SK-N-SH (cell line): ENCODE results near the gene TNFRSF12A. TPM values are rescaled to one million over a fixed set of nuclear protein-coding genes. Genes with fewer than 3 reads are reported as not detected.
A peak's percentile ranks its signal among the peaks of the same experiment; 100 is the strongest.

ENCODE experiments used
- CTCF ChIA-PET: fragments of 300-600, 350-600 bp; formaldehyde crosslinking; extraction: SDS; loops from one replicate; lab custom pipeline; 2021; lab: Yijun Ruan, JAX
- POLR2A ChIA-PET: fragments of 350-600 bp; sonication (Branson Sonifier 250); formaldehyde crosslinking; extraction: SDS; loops from one replicate; lab custom pipeline; 2020; ENCODE audit warnings: antibody characterized with exemption, inconsistent platforms; lab: Yijun Ruan, JAX
- DNase-seq: peaks from one replicate; pipeline ENCODE4 v3.0.0; 2012
- H2AFZ ChIP-seq: fragments of 200-600 bp; sonication (generic); 2 replicates; pipeline ENCODE4 v1.8.1; 2016; ENCODE audit warnings: antibody characterized with exemption, mild to moderate bottlenecking, low read depth
- H3F3A ChIP-seq: fragments of 200-600 bp; sonication (generic); replicated peaks from 2 replicates; pipeline ENCODE3; 2016; ENCODE audit warnings: antibody characterized with exemption, mild to moderate bottlenecking; ENCODE audit not compliant: insufficient read depth
- H3K27ac ChIP-seq, 2 experiments: fragments of 200-500 bp in 1 of 2; fragments of 200-600 bp in 1 of 2; sonication (Bioruptor generic) in 1 of 2; sonication (generic), shearing (Covaris generic) in 1 of 2; 2 replicates each; pipeline versions ENCODE4 v1.5.1 to v1.6.1; 2014 to 2016; ENCODE audit warnings: low read depth in 2 of 2, inconsistent platforms in 1 of 2, low read length in 1 of 2, mild to moderate bottlenecking in 1 of 2, mixed read lengths in 1 of 2
- H3K27me3 ChIP-seq: fragments of 200-600 bp; sonication (generic), shearing (Covaris generic); 2 replicates; pipeline ENCODE4 v1.6.1; 2016; ENCODE audit warnings: mixed run types; ENCODE audit not compliant: insufficient read depth
- H3K36me3 ChIP-seq, 2 experiments: fragments of 200-500 bp in 1 of 2; fragments of 200-600 bp in 1 of 2; sonication (Bioruptor generic) in 1 of 2; sonication (generic) in 1 of 2; replicated peaks in 1 of 2; 2 replicates each; pipeline versions ENCODE3 to v1.5.1; 2014 to 2016; ENCODE audit warnings: low read length in 1 of 2, mild to moderate bottlenecking in 1 of 2; ENCODE audit not compliant: insufficient read depth in 2 of 2, control insufficient read depth in 1 of 2
- H3K4me1 ChIP-seq, 2 experiments: fragments of 200-500 bp in 1 of 2; fragments of 200-600 bp in 1 of 2; sonication (Bioruptor generic) in 1 of 2; sonication (generic), shearing (Covaris generic) in 1 of 2; 2 replicates each; pipeline versions ENCODE4 v1.5.1 to v1.6.1; 2014 to 2016; ENCODE audit warnings: low read depth in 1 of 2, low read length in 1 of 2, mixed run types in 1 of 2; ENCODE audit not compliant: insufficient read depth in 2 of 2, control insufficient read depth in 1 of 2
- H3K4me2 ChIP-seq: fragments of 200-600 bp; sonication (generic), shearing (Covaris generic); 2 replicates; pipeline ENCODE4 v1.6.1; 2017; ENCODE audit warnings: mixed run types
- H3K4me3 ChIP-seq, 2 experiments: fragments of 200-500 bp in 1 of 2; fragments of 200-600 bp in 1 of 2; sonication (Bioruptor generic) in 1 of 2; sonication (generic), shearing (Covaris generic) in 1 of 2; 2 replicates each; pipeline versions ENCODE4 v1.5.1 to v1.8.1; 2014 to 2016; ENCODE audit warnings: low read depth in 2 of 2, inconsistent platforms in 1 of 2, low read length in 1 of 2, mild to moderate bottlenecking in 1 of 2, mixed read lengths in 1 of 2, moderate library complexity in 1 of 2
- H3K79me2 ChIP-seq: fragments of 200-600 bp; sonication (generic); 2 replicates; pipeline ENCODE4 v1.8.1; 2017; ENCODE audit warnings: mild to moderate bottlenecking; ENCODE audit not compliant: insufficient read depth
- H3K9ac ChIP-seq: fragments of 200-600 bp; sonication (generic); 2 replicates; pipeline ENCODE4 v1.6.1; 2017; ENCODE audit warnings: mixed run types
- H3K9me2 ChIP-seq: fragments of 200-600 bp; sonication (generic); 2 replicates; pipeline ENCODE4 v1.6.1; 2017; ENCODE audit warnings: mixed run types
- H3K9me3 ChIP-seq: fragments of 200-600 bp; sonication (generic); 2 replicates; pipeline ENCODE4 v1.6.1; 2017; ENCODE audit warnings: mixed run types, mild to moderate bottlenecking, moderate library complexity
- H4K20me1 ChIP-seq: fragments of 200-600 bp; sonication (generic); 2 replicates; pipeline ENCODE4 v1.6.1; 2017; ENCODE audit warnings: mild to moderate bottlenecking, mixed run types; ENCODE audit not compliant: insufficient read depth
- CHD2 ChIP-seq: fragments of 150-350 bp; IDR thresholded peaks from 2 replicates; pipeline ENCODE4 v1.6.1; 2018; ENCODE audit warnings: low read length; ENCODE audit not compliant: partially characterized antibody
- CTCF ChIP-seq: fragments of 200-600 bp; sonication (generic); IDR thresholded peaks from 2 replicates; pipeline ENCODE4 v1.6.1; 2017; ENCODE audit warnings: antibody characterized with exemption, mild to moderate bottlenecking, moderate library complexity
- EP300 ChIP-seq, 2 experiments: IDR thresholded peaks; 2 replicates each; pipeline versions ENCODE4 v1.4.0 to v1.6.1; 2012; ENCODE audit warnings: borderline replicate concordance in 1 of 2, low read depth in 1 of 2, low read length in 1 of 2
- FOSL2 ChIP-seq: IDR thresholded peaks from 2 replicates; pipeline ENCODE4 v1.4.0; 2012; ENCODE audit warnings: low read depth, mild to moderate bottlenecking, moderate library complexity, borderline replicate concordance
- FOXJ3 ChIP-seq: sonication (generic); formaldehyde crosslinking; IDR thresholded peaks from 2 replicates; pipeline ENCODE4 v1.5.1; 2020; ENCODE audit warnings: mild to moderate bottlenecking, missing genetic modification reagents
- FOXM1 ChIP-seq: IDR thresholded peaks from 2 replicates; pipeline ENCODE4 v1.4.0; 2012; ENCODE audit warnings: low read depth, mild to moderate bottlenecking
- GABPA ChIP-seq: IDR thresholded peaks from 2 replicates; pipeline ENCODE4 v1.4.0; 2012; ENCODE audit warnings: low read depth, mild to moderate bottlenecking
- IRF3 ChIP-seq: fragments of 150-350 bp; IDR thresholded peaks from 2 replicates; pipeline ENCODE4 v1.6.1; 2016; ENCODE audit warnings: mild to moderate bottlenecking, low read depth, low read length
- JUND ChIP-seq: IDR thresholded peaks from 2 replicates; pipeline ENCODE4 v1.4.0; 2012
- MXI1 ChIP-seq: IDR thresholded peaks from 2 replicates; pipeline ENCODE4 v1.6.1; 2012; ENCODE audit warnings: mild to moderate bottlenecking, low read depth, low read length, improper control_type of control experiment
- NRF1 ChIP-seq: IDR thresholded peaks from 2 replicates; pipeline ENCODE4 v1.6.1; 2012; ENCODE audit warnings: low read depth, mild to moderate bottlenecking, low read length
- POLR2AphosphoS5 ChIP-seq: IDR thresholded peaks from 2 replicates; pipeline ENCODE4 v1.6.1; 2012; ENCODE audit warnings: low read depth, low read length
- RCOR1 ChIP-seq: fragments of 150-350 bp; IDR thresholded peaks from 2 replicates; pipeline ENCODE4 v1.6.1; 2017; ENCODE audit warnings: antibody characterized with exemption, low read length
- RFX5 ChIP-seq: IDR thresholded peaks from 2 replicates; pipeline ENCODE4 v1.6.1; 2012; ENCODE audit warnings: mild to moderate bottlenecking, improper control_type of control experiment, low read length
- SIN3A ChIP-seq: IDR thresholded peaks from 2 replicates; pipeline ENCODE4 v1.6.1; 2012; ENCODE audit warnings: low read depth, mild to moderate bottlenecking, low read length, moderate library complexity, borderline replicate concordance
- SMC3 ChIP-seq: IDR thresholded peaks from 2 replicates; pipeline ENCODE4 v1.6.1; 2012; ENCODE audit warnings: low read depth, low read length, improper control_type of control experiment
- TAF1 ChIP-seq: IDR thresholded peaks from 2 replicates; pipeline ENCODE4 v1.6.1; 2012; ENCODE audit warnings: low read depth, mild to moderate bottlenecking, low read length, moderate library complexity, borderline replicate concordance
- TEAD4 ChIP-seq: IDR thresholded peaks from 2 replicates; pipeline ENCODE4 v1.4.0; 2012; ENCODE audit warnings: mild to moderate bottlenecking, borderline replicate concordance; ENCODE audit not compliant: insufficient read depth
- USF2 ChIP-seq: fragments of 150-350 bp; IDR thresholded peaks from 2 replicates; pipeline ENCODE4 v1.6.1; 2017; ENCODE audit warnings: antibody characterized with exemption, low read length, low read depth, borderline replicate concordance
- WGBS: methylation state at CpG from one replicate; pipeline ENCODE4 v1.1.6; 2017; ENCODE audit warnings: low lambda C conversion rate; 5-methylcytosine and 5-hydroxymethylcytosine counted together
- polyA plus RNA-seq, 3 experiments: library from polyadenylated mRNA; depleted of rRNA; stranded (reverse); fragments of >200 nt; gene quantifications; 2 replicates each; pipeline ENCODE4 v1.2.3, GENCODE V29; 2012
- TF ChIP-seq, protein P1 (sequence below): IDR thresholded peaks from 2 replicates; pipeline ENCODE4 v1.4.0; 2012; ENCODE audit warnings: low read depth, borderline replicate concordance
- TF ChIP-seq, protein P2 (sequence below): IDR thresholded peaks from 2 replicates; pipeline ENCODE4 v1.4.0; 2012; ENCODE audit warnings: low read depth, borderline replicate concordance
- TF ChIP-seq, protein P3 (sequence below): IDR thresholded peaks from 2 replicates; pipeline ENCODE4; 2012

Gene TNFRSF12A
- polyA plus RNA-seq, 1 of the 3 experiments (the other 2 are of a cell fraction): 374 TPM

DNA sequence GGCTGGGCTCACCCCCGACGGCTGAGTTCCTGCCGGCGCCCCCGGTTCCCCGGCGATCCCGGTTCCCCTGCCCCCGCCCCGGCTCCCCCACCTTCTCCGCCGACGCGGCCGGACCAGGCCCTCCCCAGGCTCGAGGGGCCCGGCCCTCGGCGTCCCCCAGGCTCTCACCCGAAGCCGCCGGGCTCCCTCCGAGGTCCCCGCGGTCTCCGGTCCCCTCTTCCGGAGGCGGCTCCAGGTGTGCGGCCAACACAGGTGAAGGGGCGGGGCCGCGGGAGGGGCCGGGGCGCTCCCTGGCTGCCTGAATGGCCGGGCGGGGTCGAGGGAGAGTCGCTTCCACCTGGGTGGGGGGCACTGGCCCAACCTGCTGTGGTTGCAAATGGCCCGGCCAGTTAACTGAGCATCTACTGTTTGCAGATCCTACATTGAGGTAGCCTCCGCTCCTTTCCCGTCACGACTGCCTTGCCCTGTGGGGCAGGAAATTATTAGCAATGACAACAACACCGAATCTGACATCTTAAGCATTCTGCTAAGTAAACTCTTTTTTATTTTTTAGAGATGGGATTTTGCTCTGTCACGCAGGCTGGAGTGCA, 16.7 kb downstream of the TNFRSF12A start, which contains the start of gene BICDL2 (continued):
- no peak for TF ChIP-seq CTCF
- TF ChIP-seq FOXM1: no peak
- no peak for TF ChIP-seq FOXJ3 (CRISPR knock-in tag)
- no peak for TF ChIP-seq IRF3
- TF ChIP-seq USF2: no peak
- TF ChIP-seq EP300 (IDR thresholded peaks at IDR 0.05; ENCODE audit: borderline replicate concordance in 1 of 2, low read depth in 1 of 2, low read length in 1 of 2): no peak
- TF ChIP-seq, protein P1, sequence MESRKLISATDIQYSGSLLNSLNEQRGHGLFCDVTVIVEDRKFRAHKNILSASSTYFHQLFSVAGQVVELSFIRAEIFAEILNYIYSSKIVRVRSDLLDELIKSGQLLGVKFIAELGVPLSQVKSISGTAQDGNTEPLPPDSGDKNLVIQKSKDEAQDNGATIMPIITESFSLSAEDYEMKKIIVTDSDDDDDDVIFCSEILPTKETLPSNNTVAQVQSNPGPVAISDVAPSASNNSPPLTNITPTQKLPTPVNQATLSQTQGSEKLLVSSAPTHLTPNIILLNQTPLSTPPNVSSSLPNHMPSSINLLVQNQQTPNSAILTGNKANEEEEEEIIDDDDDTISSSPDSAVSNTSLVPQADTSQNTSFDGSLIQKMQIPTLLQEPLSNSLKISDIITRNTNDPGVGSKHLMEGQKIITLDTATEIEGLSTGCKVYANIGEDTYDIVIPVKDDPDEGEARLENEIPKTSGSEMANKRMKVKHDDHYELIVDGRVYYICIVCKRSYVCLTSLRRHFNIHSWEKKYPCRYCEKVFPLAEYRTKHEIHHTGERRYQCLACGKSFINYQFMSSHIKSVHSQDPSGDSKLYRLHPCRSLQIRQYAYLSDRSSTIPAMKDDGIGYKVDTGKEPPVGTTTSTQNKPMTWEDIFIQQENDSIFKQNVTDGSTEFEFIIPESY: no peak
- no peak for TF ChIP-seq CHD2
- no peak for TF ChIP-seq TAF1

DNA sequence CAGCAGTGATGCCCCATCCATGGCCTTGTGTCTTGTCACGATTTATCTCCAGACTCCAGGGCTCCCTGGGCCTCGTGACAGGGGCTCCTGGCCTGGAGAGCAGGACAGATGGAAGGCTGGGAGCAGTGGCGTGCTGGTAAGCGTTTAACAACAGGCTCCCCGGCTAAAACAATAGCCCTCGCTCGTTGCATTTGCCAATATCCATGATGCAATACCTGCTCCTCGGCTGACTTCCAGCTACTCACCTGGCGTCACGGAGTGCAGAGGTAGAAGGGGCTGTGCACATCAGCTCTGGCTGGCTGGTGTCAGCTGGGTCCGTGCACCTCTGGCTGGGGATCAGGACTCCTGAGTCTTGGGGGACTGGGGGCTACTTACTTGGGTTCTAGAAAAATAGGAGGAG, 18.1 kb downstream of the TNFRSF12A start:
- no peak overlapping the region for H3K9ac ChIP-seq
- ChIA-PET CTCF (interaction anchor here (0.7 to 8.5 kb wide), 5 partner anchors 7 to 94 kb away, joined by 3 to 141 read pairs (median 3); no protein-coding TSS in a partner anchor), POLR2A (no interaction called here)
- H3K4me2 ChIP-seq: no peak overlapping the region
- peaks cover 83% of the 10 kb centered on the region for H3K27me3 ChIP-seq
- no peak overlapping the region for H3K27ac ChIP-seq
- H3K79me2 ChIP-seq: no peaks in the 10 kb centered on the region
- 17% methylated on average over 10 of the region's 11 CpGs for WGBS
- no peaks in the 10 kb centered on the region for H3K4me1 ChIP-seq
- no peaks in the 10 kb centered on the region for H3K9me2 ChIP-seq
- no peaks in the 10 kb centered on the region for H3K9me3 ChIP-seq
- peak; percentile 46 for DNase-seq
- no peak overlapping the region for H3K4me3 ChIP-seq
- TF ChIP-seq SIN3A: no peak
- TF ChIP-seq TEAD4: no peak
- no peak for TF ChIP-seq FOXJ3 (CRISPR knock-in tag)
- no peak for TF ChIP-seq GABPA
- TF ChIP-seq USF2: no peak
- no peak for TF ChIP-seq FOSL2
- TF ChIP-seq, protein P2, sequence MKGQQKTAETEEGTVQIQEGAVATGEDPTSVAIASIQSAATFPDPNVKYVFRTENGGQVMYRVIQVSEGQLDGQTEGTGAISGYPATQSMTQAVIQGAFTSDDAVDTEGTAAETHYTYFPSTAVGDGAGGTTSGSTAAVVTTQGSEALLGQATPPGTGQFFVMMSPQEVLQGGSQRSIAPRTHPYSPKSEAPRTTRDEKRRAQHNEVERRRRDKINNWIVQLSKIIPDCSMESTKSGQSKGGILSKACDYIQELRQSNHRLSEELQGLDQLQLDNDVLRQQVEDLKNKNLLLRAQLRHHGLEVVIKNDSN: no peak
- TF ChIP-seq, protein P3, sequence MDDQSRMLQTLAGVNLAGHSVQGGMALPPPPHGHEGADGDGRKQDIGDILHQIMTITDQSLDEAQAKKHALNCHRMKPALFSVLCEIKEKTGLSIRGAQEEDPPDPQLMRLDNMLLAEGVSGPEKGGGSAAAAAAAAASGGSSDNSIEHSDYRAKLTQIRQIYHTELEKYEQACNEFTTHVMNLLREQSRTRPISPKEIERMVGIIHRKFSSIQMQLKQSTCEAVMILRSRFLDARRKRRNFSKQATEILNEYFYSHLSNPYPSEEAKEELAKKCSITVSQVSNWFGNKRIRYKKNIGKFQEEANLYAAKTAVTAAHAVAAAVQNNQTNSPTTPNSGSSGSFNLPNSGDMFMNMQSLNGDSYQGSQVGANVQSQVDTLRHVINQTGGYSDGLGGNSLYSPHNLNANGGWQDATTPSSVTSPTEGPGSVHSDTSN: no peak
- no peak for TF ChIP-seq TAF1
- TF ChIP-seq SMC3: no peak
- TF ChIP-seq JUND: no peak
- no peak for TF ChIP-seq NRF1
- TF ChIP-seq RCOR1: no peak
- TF ChIP-seq FOXM1: no peak
- TF ChIP-seq MXI1: no peak
- no peak for TF ChIP-seq CHD2
- no peak for TF ChIP-seq POLR2AphosphoS5
- no peak for TF ChIP-seq RFX5
- H3F3A ChIP-seq: no peaks in the 10 kb centered on the region
- H2AFZ ChIP-seq: no peak overlapping the region
- no peaks in the 10 kb centered on the region for H3K36me3 ChIP-seq
- H4K20me1 ChIP-seq: no peaks in the 10 kb centered on the region
